ENCODE data around the gene PRR23C.

DNA sequence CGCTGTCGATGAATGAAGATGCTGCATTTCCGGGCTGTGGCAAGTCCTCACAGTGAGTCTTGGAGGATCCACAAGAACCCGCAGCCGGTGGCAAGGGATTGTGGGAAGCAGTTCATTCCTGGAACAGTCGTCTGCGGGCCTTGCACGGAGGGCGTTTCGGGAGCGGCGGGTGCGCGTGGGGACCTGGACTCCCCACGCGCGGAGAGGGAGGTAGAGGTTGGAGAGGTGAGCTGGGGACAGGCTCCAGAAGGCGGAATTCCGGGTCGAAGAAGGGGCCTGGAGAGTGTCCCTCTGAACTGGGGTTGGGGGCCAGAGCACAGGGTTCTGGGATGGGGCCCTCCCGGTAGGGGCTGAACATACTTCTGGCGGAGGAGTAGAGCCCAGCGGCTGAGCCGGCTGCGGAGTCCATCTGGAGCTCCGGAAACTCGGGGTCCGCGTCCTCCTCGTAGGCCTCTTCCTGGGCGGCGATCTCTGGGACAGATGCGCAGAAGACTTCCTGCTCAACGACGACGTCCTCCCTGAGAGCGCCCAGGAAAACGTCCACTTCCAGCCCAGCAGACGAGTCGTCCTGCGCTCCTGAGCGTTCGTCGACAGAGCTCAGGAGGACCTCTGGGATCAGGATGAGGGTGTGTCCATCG lies 39.2 kb downstream of the PRR23C start:
- TF ChIP-seq, protein P1, sequence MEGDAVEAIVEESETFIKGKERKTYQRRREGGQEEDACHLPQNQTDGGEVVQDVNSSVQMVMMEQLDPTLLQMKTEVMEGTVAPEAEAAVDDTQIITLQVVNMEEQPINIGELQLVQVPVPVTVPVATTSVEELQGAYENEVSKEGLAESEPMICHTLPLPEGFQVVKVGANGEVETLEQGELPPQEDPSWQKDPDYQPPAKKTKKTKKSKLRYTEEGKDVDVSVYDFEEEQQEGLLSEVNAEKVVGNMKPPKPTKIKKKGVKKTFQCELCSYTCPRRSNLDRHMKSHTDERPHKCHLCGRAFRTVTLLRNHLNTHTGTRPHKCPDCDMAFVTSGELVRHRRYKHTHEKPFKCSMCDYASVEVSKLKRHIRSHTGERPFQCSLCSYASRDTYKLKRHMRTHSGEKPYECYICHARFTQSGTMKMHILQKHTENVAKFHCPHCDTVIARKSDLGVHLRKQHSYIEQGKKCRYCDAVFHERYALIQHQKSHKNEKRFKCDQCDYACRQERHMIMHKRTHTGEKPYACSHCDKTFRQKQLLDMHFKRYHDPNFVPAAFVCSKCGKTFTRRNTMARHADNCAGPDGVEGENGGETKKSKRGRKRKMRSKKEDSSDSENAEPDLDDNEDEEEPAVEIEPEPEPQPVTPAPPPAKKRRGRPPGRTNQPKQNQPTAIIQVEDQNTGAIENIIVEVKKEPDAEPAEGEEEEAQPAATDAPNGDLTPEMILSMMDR (IDR thresholded peaks at IDR 0.05) = no peak
- no peak for TF ChIP-seq EP300 (IDR thresholded peaks at IDR 0.05)

Measured in tibial nerve (tissue), 4 donors.